ENCODE results near the gene MTMR1. TPM values are rescaled to one million over a fixed set of nuclear protein-coding genes. Genes with fewer than 3 reads are reported as not detected.

Gene MTMR1
- polyA plus RNA-seq, 4 donors, result 23.5 to 29.1 (median 26.2) TPM

DNA sequence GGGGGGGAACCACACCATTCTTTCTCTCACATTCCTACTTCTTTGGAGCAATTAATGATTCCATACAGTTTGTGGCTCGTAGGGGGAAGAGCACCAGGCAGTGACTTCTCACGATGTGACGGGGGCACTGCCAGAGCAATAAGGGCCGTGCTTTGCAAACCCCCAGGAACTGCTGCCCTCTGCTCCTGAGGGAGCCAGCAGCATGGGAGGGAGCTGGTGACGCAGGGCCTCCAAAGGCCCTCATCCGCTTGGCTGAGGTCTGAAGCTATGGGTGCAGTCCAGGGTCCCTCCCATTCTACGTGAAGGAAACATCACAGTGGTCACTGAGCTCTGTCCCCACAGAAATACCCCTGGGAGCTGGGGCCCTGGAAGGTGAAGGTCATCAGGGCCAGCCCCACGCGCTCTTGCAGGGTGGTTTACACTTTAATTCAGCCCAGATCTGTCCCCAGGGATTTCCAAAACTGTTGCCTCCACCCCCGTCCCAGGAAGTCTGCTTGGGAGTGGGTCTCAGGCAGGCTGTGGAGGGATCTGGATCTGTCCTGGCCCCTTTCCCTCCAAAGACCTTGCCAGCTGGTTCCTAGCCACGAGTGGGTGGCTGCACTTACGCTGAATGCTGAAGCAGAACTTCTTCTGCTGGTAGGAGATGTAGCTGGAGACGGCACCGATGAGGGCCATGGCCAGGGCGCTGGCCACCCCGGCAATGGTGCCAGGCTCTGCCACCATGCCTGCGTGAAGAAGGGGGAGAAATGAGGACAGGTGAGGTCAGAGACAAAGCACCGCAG lies 82.6 kb downstream of the MTMR1 start:
- no peak for DNase-seq (ENCODE audit: low read depth in 4 of 4, low spot score in 2 of 4)

DNA sequence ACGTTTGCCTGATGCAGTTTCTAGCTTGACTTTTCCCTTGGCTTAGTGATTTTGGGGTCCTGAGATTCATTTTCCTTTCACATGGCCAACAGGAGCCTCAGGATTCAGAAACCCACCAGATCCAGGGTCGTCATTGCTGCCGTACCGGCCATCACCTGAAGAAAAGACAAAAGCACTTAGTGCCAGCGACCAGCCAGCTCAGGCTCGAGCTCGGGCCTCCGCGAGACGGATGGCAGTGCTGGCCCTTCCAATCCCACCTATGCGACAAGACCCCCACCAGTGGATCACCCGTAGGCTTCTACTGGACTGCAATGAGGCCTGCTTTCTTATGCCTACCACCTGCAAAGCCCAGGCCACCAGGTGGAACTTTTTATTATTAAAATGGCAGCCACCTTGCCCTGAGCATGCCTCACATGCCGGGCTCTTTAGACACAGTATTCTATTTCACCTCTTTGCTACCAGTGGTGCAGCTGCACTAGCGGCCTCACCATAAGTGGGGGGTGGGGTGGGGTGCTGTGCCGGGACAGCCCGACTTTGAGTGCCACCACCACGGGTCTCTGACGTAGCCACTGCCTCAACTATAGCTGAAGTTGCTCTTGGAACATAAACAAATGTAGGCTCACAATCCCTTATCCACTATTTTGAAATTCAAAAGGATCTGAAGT lies 84.3 kb downstream of the MTMR1 start:
- DNase-seq (ENCODE audit: low read depth in 4 of 4, low spot score in 2 of 4), result no peak

DNA sequence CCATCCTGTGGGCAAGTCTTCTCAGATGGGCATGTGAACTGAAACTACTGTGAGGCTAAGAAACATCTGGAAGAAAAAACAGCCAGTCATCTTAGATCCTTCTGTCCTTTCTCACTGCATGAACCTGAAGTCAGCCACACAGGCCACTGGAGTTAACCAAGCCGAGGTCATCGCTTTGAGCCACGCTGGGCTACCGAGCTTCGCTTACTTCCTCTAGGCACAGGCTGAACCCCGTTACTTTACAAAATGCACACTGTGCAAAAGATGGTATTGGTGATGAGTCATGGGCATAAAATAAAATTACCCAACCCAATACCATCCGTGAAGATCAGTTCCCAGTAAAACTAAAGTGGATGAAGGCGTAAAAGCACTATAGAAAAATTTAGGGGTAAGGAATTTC lies 86.2 kb downstream of the MTMR1 start:
- no peak for DNase-seq (ENCODE audit: low read depth in 4 of 4, low spot score in 2 of 4)

DNA sequence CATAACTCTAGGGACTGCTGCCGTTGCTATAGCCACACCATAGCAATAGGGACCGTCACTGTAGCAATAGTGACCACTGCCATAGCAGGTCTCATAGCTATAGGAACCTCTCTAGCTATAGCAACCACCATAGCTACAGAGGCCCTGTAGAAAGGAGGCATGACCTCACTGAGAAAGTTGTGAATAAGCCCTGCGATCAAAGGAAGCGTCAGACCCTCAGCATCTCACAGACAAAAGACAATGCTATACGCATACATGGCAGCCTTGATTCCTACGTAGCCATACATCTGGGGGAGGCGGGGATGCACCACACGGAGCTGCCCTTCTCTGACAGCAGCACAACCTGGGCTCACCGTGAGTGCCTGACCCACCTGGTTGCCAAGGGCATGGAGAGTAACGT lies 88.5 kb downstream of the MTMR1 start:
- DNase-seq (ENCODE audit: low read depth in 4 of 4, low spot score in 2 of 4), result no peak

DNA sequence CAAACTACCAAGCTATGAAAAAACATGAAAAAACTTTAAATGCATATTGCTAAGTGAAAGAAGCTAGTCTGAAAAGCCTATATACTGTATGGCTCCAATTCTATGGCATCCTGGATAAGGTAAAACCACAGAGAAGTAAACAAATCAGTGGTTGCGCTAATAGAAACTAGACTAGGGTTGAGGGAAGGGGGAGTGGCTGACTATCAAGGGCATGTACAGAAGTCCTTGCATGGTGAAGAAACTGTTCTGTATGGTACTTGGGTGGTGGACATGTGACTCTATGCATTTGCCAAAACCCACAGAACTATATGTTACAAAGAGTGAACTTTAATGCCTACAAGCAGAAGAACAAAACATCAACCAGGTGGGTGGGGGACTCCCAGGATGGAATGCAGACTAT lies 96.8 kb downstream of the MTMR1 start:
- no peak for DNase-seq (ENCODE audit: low read depth in 4 of 4, low spot score in 2 of 4)

DNA sequence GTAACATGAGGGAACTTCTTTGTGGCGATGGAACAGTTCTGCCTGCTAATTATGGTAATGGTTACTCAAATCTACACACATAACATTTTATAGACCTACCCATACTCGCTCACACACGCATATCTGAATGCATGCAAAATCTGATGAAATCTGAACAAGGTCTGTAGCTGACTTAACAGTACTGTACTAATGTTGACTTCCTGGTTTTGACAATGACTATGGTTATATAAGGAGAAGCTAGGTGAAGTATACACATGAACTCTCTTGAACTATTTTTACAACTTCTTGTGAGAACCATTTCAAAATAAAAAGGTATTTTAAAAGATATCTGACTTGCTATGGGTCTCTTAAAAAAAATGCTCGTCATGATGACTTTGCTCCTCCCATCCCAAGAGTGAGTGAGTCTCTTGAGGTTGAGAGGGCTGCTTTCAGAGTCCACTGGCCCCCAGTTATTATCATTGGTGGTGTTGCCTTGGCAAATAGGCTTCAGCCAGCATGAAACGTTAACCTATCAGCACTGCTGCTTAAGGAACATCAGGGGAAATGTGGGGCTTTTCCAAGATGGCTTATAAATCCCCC lies 99.8 kb downstream of the MTMR1 start:
- DNase-seq (ENCODE audit: low read depth in 4 of 4, low spot score in 2 of 4), result no peak

DNA sequence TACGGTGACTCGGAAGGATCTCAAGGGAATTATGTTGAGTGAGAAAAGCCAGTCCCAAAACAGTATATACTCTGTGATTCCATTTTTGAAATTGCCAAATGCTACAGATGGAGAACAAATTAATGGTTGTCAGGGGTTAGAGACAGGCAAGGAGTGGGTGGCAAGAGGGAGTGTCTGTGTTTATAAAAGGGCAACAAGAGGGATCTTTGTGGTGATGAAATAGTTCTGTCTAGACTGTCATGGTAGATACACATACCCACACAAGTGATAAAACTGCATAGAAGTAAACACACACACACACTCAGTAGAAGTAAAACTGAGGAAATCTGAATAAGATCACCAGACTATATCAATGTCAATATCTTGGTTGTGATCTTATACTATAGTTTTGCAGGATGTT lies 112.5 kb downstream of the MTMR1 start:
- DNase-seq (ENCODE audit: low read depth in 4 of 4, low spot score in 2 of 4), result no peak

DNA sequence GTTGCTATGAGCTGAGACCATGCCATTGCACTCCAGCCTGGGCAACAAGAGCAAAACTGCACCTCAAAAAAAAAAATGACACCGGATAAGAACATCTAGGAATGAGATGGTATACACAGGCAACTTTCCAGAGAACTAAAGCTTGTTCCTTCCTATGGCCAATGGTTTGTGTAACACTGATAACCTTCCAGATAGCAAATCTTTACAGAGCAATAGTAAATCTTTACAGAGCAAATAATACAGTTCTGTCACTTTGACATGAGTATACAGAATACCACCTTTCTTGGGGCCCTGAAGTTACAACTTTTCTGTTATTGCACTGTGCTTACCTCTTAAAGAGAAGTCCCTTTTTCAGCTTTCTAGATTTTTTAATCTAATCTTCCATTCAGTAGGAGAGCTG lies 113.6 kb downstream of the MTMR1 start:
- DNase-seq (ENCODE audit: low read depth in 4 of 4, low spot score in 2 of 4), result no peak

DNA sequence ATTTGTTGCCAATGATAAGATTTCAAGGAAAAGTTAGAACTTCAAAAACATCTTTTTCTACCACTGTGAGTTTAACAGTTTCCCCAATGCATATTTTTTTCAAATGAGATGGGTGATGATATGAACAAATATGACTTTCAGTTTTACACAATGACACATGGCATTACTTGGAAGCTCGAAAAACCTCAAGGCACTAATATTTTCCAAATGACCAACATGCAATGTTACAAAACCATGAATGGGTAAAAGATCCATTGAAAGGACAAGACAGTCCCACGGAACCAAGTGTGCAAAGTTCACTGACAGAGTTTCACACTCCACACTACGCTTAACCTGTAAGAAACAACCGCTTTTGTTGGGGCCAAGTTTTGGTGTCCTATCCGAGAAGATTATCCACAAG lies 120.7 kb downstream of the MTMR1 start:
- no peak for DNase-seq (ENCODE audit: low read depth in 4 of 4, low spot score in 2 of 4)

Other genes starting within 250 kb of the MTMR1 start
- gene MTM1, start 124.8 kb upstream of the MTMR1 start, polyA plus RNA-seq (ENCODE audit: insufficient read length in 4 of 4), result 10 to 100 TPM; 11.5 to 13.3 (median 12.4) TPM
- 10 to 100 TPM; 39.1 to 48.2 (median 43.6) TPM for gene CD99L2, start 205.3 kb downstream of the MTMR1 start, polyA plus RNA-seq (ENCODE audit: insufficient read length in 4 of 4)